ENCODE measurements around the gene OAS2.
A peak's percentile ranks its signal among the peaks of the same experiment; 100 is the strongest.

The OAS2 gene

DNA sequence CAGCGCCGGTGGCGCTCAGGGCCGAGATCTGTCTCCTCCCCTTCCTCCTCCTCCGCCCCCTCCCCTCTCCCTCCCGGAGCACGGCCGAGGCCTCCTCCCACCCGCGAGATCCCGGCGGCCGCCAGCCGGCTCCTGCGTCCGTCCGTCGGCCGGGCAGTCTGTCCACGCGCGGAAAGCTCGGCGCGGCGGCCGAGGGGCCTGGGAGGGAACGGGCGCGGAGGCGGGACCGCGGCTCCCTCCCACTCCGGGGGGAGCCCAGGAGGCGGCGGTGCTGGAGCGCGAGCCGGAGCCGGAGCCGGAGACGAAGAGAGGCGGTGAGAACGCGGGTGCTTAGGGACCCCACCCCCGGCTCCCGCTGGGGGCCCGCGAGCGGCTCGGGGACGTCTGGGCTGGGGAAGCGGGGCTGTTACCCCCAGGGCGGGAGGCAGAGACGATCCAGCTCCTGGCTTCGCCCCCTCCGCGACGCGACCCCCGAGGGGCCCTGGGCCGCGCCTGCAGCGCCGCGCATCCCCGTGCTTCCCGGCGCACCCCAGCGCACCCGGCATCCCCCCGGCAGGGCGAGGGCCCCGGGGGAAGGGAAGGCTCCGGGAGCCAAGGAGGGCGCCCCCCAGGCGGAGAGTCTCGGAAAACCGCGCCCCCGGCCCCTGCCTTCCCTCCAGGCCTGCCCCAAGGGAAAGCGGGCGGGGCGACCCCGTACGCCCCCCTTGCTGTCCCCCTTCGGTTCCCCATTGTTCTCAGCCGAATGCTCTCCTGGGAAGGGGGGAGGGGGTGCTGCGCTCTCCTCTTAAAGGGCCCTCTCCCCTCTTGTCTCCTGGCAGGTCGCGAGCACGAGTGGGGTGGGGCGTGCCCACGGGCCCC, 78.5 kb downstream of the OAS2 start, which contains the start of gene DTX1:
TSS of gene DTX1 (plus strand) at position 100 of the 858 bp plus-strand sequence. CDS start 1,463 bp downstream, outside the sequence.
- in situ Hi-C loops (cut with MboI; ENCODE audit: low sequenced_read_pairs, unreplicated experiment), result loop anchor here (10.0 kb wide), 1 partner anchor 118 kb away; no protein-coding TSS in a partner anchor
- TF ChIP-seq, protein P1, sequence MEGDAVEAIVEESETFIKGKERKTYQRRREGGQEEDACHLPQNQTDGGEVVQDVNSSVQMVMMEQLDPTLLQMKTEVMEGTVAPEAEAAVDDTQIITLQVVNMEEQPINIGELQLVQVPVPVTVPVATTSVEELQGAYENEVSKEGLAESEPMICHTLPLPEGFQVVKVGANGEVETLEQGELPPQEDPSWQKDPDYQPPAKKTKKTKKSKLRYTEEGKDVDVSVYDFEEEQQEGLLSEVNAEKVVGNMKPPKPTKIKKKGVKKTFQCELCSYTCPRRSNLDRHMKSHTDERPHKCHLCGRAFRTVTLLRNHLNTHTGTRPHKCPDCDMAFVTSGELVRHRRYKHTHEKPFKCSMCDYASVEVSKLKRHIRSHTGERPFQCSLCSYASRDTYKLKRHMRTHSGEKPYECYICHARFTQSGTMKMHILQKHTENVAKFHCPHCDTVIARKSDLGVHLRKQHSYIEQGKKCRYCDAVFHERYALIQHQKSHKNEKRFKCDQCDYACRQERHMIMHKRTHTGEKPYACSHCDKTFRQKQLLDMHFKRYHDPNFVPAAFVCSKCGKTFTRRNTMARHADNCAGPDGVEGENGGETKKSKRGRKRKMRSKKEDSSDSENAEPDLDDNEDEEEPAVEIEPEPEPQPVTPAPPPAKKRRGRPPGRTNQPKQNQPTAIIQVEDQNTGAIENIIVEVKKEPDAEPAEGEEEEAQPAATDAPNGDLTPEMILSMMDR (IDR thresholded peaks at IDR 0.05; ENCODE audit: borderline replicate concordance, control extremely low read depth, extremely low read depth, insufficient read depth, missing control alignments), result no peak
- DNase-seq (ENCODE audit: low spot score), result peak; percentile 61

DNA sequence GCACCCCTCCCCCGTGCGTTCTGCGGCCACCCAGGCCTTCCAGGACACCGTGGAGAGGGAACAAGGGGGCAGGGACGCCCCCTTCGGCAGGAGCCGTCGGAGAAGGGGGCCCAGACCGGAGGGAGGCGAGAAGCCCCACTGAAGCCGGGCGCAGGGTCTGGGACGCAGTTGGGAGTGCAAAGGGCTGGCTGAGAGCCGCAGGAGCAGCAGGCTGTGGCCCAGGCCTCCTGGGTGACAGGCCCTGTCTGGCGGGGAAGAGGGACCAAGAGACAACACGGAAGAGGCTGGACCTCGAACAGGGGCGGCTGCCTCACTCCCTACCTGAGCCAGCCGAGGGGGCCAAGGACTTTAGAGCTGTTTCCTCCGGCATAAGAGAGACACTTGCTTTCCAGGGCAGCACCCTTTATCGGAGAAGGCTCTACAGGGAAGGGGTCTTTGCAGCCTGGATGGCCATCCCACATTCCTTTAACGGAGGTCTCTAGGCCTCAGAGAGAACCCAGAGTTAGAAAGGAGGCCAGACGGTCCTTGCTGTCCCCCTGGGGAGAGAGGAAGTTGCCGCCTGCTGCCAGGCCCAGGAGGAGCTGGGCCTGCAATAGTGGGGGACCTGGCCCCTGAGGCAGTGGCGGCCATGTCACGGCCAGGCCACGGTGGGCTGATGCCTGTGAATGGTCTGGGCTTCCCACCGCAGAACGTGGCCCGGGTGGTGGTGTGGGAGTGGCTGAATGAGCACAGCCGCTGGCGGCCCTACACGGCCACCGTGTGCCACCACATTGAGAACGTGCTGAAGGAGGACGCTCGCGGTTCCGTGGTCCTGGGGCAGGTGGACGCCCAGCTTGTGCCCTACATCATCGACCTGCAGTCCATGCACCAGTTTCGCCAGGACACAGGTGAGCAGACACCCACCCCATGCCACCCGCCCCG, 79.5 kb downstream of the OAS2 start:
- in situ Hi-C loops (cut with MboI; ENCODE audit: low sequenced_read_pairs, unreplicated experiment), result loop anchor here (10.0 kb wide), 1 partner anchor 117 kb away; no protein-coding TSS in a partner anchor
- DNase-seq (ENCODE audit: low spot score), result peak; percentile 41
- TF ChIP-seq, protein P1 (IDR thresholded peaks at IDR 0.05; ENCODE audit: borderline replicate concordance, control extremely low read depth, extremely low read depth, insufficient read depth, missing control alignments), result no peak

DNA sequence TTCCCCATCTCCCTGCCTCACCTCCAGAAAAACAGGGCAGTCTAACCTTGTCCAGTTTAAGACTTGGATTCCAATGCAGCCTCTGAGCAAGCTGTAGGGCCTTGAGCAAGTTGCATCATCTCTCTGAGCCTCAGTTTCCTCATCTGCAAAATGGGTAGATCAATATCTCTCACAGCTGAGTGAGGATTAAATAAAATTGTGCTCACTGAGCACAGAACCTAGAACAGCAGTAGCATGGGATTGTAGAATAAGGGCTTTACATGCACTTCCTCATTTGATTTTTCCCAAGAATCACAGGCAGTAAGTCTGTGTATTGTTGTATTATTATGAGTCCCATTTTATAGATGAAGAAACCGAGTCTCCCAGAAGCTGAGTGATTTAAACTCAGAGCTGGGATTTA, 80.2 kb downstream of the OAS2 start:
- TF ChIP-seq, protein P1 (IDR thresholded peaks at IDR 0.05; ENCODE audit: borderline replicate concordance, control extremely low read depth, extremely low read depth, insufficient read depth, missing control alignments), result no peak
- in situ Hi-C loops (cut with MboI; ENCODE audit: low sequenced_read_pairs, unreplicated experiment), result loop anchor here (10.0 kb wide), 1 partner anchor 116 kb away; no protein-coding TSS in a partner anchor
- DNase-seq (ENCODE audit: low spot score), result no peak

DNA sequence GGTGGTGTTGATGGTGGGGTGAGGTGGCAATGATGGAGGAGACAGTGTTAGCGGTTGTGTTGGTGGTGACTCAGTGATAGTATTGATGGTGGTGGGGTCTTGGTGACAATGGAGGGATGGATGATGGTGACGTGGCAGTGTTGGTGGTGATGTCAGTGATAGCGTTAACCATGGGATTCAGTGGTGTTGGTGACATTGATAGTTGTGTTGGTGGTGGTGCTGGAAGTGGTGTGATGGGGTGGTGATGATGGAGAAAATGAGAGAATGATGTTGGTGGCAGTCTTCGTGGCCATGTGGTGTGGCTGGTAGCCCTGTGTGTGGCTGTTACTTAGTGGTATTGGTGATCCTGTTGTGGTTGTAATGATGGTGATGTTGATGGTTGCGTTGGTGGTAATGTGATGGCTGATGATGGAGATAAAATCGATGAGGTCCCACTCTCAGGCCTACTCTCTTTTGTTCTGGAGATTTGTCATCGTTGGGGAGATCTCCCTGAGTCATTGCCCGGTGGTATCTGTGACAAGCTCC, 80.8 kb downstream of the OAS2 start:
- TF ChIP-seq, protein P1 (IDR thresholded peaks at IDR 0.05; ENCODE audit: borderline replicate concordance, control extremely low read depth, extremely low read depth, insufficient read depth, missing control alignments), result no peak
- DNase-seq (ENCODE audit: low spot score), result no peak
- in situ Hi-C loops (cut with MboI; ENCODE audit: low sequenced_read_pairs, unreplicated experiment), result loop anchor here (10.0 kb wide), 1 partner anchor 116 kb away; no protein-coding TSS in a partner anchor

DNA sequence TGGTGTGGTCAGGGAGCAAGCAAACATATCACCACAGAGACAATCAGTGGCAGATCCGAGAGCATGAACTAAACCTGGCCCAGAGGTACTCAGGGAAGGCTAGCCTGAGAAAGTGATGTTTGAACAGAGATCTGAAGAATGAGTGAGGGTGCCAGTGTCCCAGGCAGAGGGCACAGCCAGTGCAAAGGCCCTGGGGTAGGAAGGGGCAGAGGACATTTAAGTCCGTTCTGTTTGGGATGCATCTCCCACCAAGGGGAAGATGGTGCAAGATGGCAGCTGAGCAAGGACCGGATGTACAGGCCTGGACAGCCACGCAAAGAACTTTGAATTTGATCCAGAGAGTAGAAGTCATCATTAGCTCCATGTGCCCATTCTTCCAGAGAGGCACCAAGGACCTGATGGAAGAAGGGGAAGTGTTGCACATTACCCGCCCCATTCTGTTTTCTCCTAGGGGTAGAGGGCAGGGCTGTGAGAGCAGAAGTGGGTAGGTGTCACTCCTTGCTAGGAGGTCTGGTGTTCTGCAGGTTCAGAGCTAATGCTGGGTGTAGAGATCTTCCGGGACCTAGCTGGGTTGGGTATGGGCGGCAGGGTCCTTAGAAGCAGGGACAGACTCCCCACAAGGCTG, 82.1 kb downstream of the OAS2 start:
- DNase-seq (ENCODE audit: low spot score), result no peak
- in situ Hi-C loops (cut with MboI; ENCODE audit: low sequenced_read_pairs, unreplicated experiment), result no loop called here

More for the DNA sequence above, 82.1 kb downstream of the OAS2 start:
- TF ChIP-seq, protein P1 (IDR thresholded peaks at IDR 0.05; ENCODE audit: borderline replicate concordance, control extremely low read depth, extremely low read depth, insufficient read depth, missing control alignments), result no peak

Data from GM13976 (cell line).